ENCODE results near the gene ZNF750.

ZNF750 gene

GRCh38 chr17:82826211-82826610, 13.6 kb downstream of the ZNF750 start:
- TF ChIP-seq CTCF (IDR thresholded peaks at IDR 0.05; ENCODE audit: insufficient read depth, low read depth, low read length, missing control alignments) = no peak
- no peak for DNase-seq (ENCODE audit: low read depth)
- H3K4me3 ChIP-seq (ENCODE audit: low read length) = no peak overlapping the region

- TF ChIP-seq CTCF (IDR thresholded peaks at IDR 0.05; ENCODE audit: insufficient read depth, low read depth, low read length, missing control alignments) = no peak
- no peak for DNase-seq (ENCODE audit: low read depth)
- no peak overlapping the region for H3K4me3 ChIP-seq (ENCODE audit: low read length)
These were observed 14.2 kb downstream of the ZNF750 start for GRCh38 chr17:82825540-82826124.

- no peak overlapping the region for H3K4me3 ChIP-seq (ENCODE audit: low read length)
- no peak for DNase-seq (ENCODE audit: low read depth)
- TF ChIP-seq CTCF (IDR thresholded peaks at IDR 0.05; ENCODE audit: insufficient read depth, low read depth, low read length, missing control alignments) = no peak
These were observed 16.8 kb downstream of the ZNF750 start for GRCh38 chr17:82823004-82823403.

GRCh38 chr17:82822281-82822680, 17.5 kb downstream of the ZNF750 start:
- no peak for TF ChIP-seq CTCF (IDR thresholded peaks at IDR 0.05; ENCODE audit: insufficient read depth, low read depth, low read length, missing control alignments)
- no peak overlapping the region for H3K4me3 ChIP-seq (ENCODE audit: low read length)
- no peak for DNase-seq (ENCODE audit: low read depth)

- H3K4me3 ChIP-seq (ENCODE audit: low read length) = no peak overlapping the region
- no peak for DNase-seq (ENCODE audit: low read depth)
- no peak for TF ChIP-seq CTCF (IDR thresholded peaks at IDR 0.05; ENCODE audit: insufficient read depth, low read depth, low read length, missing control alignments)
These were observed 18.3 kb downstream of the ZNF750 start for GRCh38 chr17:82821554-82821953.

- no peak for TF ChIP-seq CTCF (IDR thresholded peaks at IDR 0.05; ENCODE audit: insufficient read depth, low read depth, low read length, missing control alignments)
- DNase-seq (ENCODE audit: low read depth) = no peak
These were observed 19.3 kb downstream of the ZNF750 start for GRCh38 chr17:82820278-82821251.

More at GRCh38 chr17:82820278-82821251, 19.3 kb downstream of the ZNF750 start:
- H3K4me3 ChIP-seq (ENCODE audit: low read length) = no peak overlapping the region
